GM19351 (cell line): ENCODE measurements around the gene MMADHC.

Source experiments
- ATAC-seq: cut with Tn5 transposase; IDR thresholded peaks from one replicate; pipeline ENCODE4 v1.9.1; 2021; ENCODE audit warnings: mild to moderate bottlenecking, moderate library complexity; ENCODE audit not compliant: unreplicated experiment

Gene MMADHC

DNA sequence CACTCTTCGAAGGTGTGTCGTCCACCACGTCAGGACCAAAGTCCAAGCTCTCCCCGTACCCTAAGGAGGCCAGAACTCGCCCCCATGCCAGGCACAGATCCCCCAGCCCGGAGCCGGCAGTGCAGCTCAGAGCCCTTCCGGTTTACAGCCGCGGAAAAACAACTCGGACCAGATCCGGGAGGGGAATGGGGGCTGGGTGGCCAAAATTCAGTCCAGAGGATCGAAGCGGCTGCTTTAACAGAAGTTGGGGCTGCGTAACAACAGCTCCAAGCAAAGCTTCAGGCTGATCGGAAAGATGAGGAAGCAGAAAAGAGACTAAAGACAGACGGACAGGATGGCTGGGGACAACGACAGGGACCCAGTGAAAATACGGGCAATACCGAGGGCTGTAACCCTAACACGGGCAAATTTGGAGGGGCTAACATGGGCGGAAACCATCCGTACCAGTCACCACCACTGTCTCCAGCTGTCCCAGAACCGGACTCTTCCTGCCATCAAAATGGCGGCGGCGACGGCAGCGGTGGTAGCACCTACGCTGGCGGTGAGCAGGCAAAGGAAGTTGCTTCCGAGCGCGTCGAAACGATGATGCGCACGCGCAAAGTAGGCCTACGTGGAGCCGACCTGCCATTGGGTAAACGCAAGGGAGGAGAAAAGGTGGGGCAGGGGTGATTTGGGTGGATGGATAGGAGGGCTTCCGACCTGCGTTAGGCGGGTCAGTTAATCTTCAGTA, at the start of gene MMADHC:
Gene MMADHC, minus strand, starts transcription at position 556 of the 730 bp plus-strand sequence. CDS start 678 bp downstream, outside the sequence.
- peak; percentile 96 for ATAC-seq

DNA sequence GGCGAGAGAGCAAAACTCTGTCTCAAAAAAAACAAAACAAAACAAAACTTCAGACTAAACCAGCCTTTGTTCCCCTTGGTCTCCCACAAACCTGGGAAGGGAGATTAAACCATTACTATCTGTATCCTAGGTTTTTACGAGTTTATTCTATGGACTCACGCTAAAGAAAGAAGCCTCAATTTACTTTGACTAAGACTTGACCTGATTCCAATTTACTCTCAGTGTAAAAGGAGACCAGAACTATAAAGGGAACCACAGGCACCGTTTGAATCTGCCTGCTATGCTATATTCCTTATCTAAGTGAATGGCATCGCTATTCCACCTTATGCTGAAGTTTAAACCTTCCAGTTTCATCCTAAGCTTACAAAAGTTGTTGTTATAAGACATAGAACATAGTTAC, 46.5 kb upstream of the MMADHC start:
- ATAC-seq: no peak

DNA sequence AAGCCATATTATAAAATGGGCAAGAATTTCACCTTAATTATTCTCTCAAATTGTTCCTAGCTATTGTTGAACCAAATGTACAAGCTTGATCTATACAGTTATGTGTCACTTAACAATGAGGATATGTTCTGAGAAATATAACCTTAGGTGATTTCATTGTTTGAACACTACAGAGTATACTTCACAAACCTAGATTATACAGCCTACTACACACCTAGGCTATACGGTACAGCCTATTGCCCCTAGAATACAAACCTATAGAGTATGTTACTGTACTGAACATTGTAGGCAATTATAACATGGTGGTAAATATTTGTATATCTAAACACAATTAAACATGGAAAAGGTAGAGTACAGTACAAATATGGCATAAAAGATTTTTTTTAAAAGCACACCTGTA, 42.9 kb upstream of the MMADHC start:
- no peak for ATAC-seq

DNA sequence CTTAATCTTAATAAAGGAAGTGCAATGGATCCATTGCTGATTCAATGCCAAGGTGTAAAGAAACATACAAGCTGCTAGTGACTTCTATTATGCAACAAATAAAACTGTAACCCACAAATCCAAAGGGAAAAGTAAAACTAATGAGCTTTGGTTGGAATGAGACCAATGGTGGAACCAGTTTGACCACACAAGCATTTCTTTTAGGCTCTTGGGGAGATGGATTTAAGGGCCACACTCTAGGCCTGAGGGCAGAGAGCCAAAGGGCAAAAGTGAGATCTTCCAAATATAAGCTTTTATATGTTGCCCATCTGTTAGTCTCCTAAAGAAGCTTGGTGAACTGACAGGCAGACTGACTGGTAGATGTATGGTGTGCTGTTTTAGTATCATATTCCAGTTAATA, 41.5 kb upstream of the MMADHC start:
- ATAC-seq: no peak

DNA sequence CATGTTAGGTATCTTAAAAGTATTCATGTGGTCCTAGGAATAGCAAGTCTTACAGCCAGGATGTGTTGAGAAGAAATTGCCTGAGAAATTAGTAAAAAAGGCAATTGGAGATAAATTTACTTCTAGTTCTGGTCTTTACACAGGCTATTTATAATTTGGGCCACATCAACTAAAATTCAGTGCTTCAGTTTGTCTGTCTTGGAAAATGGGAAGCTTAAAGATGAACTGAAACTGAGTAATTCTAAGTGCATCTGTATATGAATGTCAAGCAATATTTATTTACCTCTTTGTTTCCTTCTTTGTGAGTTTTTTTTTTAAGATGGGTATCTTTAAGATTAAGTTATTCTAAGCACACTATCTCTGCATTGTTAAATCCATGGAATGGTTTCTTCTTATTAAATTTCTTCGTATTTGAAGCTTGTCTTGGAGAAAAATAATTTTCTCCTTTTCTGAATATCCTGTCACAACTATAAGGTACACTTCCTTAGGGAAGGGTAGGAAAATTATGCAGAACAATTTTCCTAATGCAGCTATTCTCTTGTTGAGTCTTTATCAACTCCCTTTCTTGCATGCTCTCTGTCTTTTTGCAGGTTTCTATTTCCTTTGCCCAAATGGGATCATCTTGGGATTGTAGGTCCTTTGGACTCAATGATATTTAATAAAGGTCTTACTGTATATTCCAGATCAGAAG, 39.7 kb upstream of the MMADHC start:
- no peak for ATAC-seq

DNA sequence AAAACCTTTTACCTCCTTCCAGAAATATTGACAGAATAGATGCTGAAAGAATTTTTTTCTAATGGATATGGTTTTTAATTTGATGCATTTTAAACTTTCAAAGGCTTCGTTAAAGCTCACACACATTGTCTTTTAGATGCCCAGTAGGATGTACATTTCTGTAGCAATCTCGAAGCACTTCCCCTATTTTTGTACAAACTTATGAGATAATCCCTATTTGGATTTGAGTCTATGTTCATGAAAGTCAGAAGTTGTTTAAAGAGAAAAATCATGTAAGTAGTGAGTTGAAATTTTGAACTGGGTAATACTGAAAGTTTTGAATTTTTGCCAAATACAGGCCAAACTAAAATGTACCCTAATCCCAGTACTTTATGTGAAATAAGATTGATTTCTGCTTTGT, 38.1 kb upstream of the MMADHC start:
- ATAC-seq: no peak

DNA sequence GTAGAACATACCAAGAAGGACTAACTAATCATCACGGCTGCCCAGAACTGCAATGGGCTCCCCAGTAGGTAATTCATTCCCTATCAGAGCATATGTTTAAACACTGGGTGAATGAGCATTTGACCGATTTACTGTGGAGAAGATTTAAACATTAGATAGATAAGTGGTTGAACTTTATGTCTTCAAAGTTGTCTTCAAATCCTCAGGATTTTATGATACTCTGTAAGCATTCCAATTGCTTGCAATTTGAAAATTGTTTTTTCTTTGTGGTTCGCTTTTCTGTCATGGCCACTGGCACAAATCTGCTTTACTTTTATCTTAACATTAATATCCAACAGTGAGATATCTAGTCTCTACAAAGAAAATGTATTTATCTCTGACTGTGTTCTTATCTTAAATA, 37.7 kb upstream of the MMADHC start:
- ATAC-seq: no peak

DNA sequence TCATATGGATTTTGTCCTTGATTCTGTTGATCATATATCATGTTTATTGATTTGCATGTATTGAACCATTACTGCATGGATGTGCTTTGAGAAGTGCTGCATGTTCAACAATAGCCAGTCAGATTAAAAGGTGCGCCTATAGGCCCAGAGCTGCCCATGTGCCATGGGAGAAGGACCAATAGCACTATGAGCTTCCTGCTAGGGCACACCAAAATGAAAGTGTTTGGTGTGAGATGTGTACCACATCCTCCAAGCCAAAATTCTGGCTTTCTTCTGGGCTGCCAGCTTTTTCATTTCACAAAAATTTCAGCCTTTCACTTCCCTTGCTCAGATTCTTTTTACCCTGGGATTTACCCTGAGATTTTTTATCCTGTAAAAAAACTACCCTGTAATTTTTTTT, 34.8 kb upstream of the MMADHC start:
- no peak for ATAC-seq

DNA sequence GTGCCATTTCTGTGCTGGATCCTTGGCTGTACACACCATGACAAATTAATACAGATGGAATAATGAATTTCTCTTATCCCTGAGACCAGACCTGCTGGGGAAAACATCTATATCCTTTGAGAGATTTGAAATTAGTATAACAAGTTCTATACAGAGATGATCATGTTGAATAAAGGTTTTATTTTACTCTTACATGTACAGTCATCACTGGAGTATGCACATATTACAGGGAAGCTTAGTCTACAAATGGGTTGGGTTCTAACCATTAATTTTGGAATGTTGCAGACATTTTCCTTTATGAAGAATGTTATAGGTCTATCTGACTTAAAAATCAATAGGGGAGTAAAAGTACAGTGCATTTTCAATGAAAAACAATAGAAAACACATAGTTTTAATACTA, 29.9 kb upstream of the MMADHC start:
- ATAC-seq: no peak

DNA sequence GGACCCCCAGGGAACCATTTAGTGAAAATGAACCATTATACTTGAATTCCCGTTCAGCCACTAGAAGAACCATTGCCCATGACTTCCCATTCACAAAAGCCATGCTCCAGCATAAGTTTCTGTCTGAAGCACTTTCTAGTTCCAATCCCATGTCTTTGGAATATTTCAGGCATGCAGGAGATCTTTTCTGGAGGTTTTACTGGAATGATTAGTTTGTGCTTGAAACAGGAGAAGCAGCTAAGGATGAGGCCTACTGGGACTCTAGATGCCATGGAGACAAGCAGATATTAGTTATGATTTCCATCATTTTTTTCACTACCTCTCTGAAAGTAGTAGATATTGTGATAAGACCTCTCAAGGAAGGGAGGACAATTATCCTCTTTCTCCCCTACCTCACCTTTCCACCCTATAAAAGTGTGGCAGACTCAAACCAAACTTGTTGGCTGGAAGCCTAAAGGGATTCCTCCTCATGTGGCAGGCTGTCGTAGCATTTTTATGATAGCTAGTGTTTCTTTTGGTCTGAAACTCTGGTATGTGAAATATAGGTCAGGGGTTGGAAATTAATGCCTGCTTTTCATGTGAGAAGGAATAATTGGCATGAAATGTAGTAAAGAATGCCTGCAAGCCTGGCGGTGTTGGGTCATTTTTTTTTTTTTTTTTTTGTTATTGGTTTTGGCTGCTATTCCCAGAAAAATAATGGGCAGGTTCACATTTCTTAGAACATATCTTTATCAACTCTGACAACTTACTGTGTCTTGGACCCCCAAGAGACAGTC, 29.3 kb upstream of the MMADHC start:
- no peak for ATAC-seq

DNA sequence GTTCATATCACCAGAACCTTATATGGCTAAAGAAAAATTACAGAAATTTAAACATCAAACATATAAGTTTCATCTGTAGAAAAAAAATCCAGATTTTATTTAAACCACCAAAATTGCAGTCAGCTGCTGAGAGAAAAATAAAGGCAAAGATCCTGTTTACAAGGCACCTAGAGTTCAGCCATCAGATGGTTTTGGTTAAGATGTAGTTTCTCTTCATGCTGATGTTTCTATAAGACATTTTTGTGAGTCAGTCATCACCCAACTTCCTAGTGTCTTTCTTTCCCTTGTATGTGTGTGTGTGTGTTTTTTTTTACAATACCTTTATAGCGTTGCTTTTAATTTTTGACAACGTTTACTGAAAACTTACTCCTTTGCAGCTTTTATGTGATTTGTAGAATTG, 26.1 kb upstream of the MMADHC start:
- ATAC-seq: no peak

DNA sequence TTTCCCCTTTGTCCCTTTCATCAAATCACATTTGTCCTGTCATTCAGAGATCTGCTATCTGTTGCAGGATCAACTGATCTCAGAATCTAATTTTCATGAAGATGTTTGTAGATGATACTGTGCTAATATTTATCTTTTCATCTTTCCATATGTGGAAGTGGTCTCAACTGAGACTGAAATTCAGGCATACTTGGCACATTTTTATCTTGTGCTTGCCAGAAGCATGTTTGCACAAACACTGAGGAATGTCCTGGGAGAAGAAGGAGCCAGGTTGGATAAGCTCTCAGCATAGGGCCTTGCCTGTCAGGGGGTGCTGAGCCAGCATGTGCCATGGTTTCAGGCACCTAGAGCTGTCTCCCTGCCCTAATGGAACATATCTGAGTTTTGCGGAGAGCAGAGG, 24.5 kb upstream of the MMADHC start:
- ATAC-seq: no peak

DNA sequence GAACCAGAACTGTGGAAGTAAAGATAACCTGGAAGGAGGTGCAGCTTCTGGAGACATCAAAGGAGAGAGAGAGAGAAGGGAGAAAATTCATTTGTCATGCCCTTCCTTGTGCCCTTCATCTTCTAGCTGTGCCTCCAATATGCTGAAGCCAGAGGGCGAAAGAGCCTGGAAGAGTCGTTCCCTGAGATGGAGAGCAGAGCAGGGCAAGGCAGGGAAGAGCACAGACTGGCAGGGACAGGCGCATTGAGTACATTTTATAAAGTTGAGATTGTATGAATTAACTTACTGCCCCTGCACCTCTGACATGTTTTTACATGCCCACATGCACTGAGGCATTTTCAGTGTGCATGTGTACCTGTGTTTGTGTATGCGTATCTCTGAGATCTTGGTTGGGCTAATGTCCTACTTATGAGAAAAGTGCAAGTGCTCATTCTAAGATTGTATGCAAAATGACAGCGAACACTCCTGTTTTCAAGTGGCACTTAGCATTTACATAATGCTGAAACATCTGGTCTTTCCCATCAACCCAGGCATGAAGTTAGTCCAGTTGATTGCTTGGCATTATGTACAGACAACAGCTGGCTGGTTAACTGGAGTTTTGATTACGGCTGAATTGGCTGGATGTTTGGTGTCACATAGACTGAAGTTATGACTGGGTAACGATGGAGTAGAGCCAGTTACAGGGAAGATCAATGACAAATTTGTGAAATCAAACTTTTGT, 23.7 kb upstream of the MMADHC start:
- ATAC-seq: no peak

DNA sequence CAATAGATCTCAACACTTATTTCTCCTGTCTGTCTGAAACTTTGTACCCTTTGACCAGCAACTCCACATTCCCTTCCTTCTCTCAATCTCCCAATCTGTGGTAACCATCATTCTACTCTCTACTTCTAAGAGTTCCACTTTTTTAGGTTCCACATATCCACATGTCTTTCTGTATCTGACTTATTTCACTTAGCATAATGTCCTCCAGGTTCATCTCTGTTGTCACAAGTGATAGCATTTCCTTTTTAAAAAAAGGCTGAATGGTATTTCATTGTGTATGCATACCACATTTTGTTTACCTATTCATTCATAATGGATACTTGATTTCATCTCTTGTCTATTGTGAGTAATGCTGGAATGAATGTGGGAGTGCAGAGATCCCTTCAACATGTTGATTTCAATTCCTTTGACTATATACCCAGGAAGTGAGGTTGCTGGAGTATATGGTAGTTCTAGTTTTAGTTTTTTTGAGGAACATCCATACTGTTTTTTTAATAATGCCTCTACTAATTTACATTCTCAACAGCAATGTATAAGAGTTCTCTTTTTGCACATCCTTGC, 18.8 kb upstream of the MMADHC start:
- no peak for ATAC-seq

DNA sequence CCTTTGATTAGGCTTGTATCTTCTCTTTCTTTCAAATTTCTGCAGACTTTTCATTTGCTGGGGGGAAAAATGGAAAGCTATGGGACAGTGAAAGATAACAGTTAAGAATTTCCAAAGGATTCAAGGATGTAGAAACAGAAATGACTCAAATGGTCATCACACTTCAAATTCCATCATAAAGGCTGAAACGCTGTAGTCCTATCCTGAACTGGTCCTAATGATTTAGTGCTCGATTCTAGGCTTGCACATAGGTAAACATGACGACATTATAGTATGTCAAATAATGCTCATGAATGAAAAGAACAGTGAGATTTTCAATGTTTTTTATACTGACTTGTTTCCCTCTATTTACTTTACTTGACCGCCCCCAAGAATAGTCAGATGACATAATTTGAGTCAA, 15.7 kb upstream of the MMADHC start:
- no peak for ATAC-seq

DNA sequence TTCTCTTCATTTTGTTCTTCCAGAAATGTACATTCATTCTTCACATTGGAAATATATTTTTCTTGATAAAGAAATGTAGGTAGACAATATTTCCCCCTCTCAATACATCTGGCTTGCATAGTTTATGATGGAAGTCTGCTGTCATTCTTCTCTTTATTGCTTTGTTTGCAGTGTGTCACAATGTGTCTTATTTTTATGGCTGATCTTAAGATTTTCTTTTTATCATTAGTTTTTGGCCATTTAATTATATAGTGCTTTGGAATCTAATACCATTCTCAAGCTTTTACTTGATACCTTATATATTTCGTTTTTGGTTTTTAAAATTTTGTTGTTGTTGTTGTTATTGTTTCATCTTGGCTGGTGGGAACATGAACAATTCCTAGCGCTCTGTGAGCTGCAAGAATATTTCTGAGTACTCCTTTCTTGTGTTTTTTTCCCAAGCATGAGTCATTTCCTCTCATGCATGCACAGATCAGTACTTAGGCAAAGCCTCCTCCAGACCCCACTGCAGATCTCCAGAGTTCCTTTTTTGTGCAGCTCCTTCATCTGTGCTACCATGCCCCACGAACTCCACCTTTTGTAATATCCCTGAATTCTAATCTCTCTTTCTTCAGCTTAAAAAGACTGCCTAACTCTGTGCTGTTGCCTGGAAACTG, 13.7 kb upstream of the MMADHC start:
- no peak for ATAC-seq

DNA sequence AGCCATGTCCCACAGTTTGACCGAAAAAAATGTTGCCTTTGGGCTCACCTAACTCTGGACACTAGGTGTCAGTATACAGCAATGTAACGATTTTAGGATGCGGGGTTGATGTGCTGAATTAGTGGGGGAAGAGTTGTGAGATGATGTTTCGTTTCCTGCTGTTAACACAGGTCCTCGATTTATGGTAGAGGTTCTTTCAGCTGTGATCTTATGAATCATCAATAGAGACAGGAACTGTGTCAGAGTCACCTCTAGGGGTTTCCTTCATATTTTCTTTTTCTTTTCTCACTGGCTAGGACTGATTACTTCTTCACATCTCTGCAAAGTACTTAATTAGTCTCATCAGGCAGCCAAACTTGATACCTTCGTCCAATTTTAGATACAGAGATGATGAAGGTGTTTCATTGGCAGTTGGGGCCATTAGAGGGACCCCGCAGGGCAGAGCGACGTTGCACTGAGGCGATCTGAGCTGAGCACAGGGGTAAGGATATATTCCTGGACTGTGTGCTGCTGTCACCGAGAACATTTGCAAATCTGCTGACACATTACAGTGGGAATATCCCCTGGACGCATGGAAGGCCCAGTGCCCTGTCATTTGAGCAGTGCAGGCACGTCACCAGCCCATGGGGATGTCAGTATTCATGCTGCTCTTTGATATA, 10.2 kb upstream of the MMADHC start:
- peak; percentile 97 for ATAC-seq

DNA sequence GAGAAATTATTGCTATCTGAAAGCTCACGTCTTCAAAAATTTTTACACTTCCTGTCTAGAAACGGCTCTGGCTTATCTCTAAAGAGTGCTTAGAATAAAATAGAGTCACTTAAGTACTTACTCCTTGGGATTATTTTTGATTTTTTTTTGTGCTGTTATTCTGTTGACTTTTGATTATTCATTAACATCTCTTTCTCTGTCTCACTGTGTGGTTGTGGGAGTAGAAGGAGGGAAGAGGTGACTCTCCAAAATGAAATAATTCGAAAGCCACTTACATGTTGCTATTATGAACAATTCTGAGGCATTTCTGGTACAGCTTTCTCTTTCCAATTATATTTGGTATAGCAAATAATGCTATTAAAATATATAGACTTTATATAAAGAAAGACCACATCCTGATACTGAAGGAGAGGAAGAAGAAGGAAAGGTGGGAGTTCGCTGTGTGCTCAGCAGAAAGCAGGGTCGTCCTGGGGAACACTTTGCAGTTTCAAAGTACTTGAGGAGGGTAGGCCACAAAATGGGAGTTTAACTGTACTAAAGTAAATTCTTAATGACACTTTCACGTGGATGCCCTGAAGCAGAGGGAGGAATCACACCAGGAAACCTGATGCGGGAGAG, 9.6 kb upstream of the MMADHC start:
- peak; percentile 8 for ATAC-seq

DNA sequence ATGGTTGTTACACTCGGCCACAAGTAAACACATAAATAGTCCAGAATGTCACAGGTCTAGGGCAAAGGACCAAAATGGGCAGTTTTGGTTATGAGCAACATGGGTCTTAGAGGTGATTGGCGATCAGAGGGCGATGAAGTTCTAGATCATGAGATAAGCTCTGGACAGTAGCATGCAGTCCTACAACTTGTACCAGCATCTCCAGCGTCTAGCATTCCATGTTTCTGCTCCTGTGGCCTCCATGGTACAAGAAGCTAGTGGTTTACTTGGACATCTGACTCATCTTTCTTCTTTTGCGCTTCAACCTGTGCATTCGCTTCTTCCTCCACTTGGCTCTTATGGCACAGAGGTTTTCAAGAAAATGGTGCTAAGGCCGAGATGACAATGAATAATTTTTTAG, 8.9 kb upstream of the MMADHC start:
- ATAC-seq: no peak
